HL-60 (cell line): Measurements from ENCODE around the gene MDFIC2.

Source experiments
- DNase-seq, 2 experiments: peaks; one replicate each; pipeline ENCODE4 v3.0.0-alpha.2; 2010 to 2020; ENCODE audit warnings: low read depth in 1 of 2, low spot score in 1 of 2
- H3K27ac ChIP-seq: fragments of 250-450 bp; sonication (Bioruptor Pico); replicated peaks from 2 replicates; pipeline ENCODE4 v1.5.1; 2020; ENCODE audit warnings: mild to moderate bottlenecking, moderate library complexity
- H3K27me3 ChIP-seq: fragments of 250-450 bp; sonication (Bioruptor Pico); 2 replicates; pipeline ENCODE4 v1.5.1; 2021; ENCODE audit warnings: mild to moderate bottlenecking, moderate library complexity; ENCODE audit not compliant: insufficient read depth, poor library complexity, severe bottlenecking
- H3K4me3 ChIP-seq: replicated peaks from 2 replicates; pipeline ENCODE4 v1.5.1; 2011; ENCODE audit warnings: mild to moderate bottlenecking, control low read depth, low read length; ENCODE audit not compliant: insufficient read depth
- GABPA ChIP-seq: IDR thresholded peaks from 2 replicates; pipeline ENCODE4 v1.6.1; 2012; ENCODE audit warnings: low read depth
- POLR2AphosphoS5 ChIP-seq: IDR thresholded peaks from 2 replicates; pipeline ENCODE4 v1.6.1; 2012; ENCODE audit warnings: low read depth
- SPI1 ChIP-seq: IDR thresholded peaks from 2 replicates; pipeline ENCODE4 v1.6.1; 2012; ENCODE audit warnings: low read depth, mild to moderate bottlenecking, borderline replicate concordance
- TF ChIP-seq, protein P1 (sequence below): IDR thresholded peaks from one replicate; pipeline ENCODE4 v1.5.1; 2011; ENCODE audit warnings: low read length, control low read depth, inconsistent platforms; ENCODE audit not compliant: insufficient read depth
- TF ChIP-seq, protein P2 (sequence below): IDR thresholded peaks from 2 replicates; pipeline ENCODE4 v1.6.1; 2012; ENCODE audit warnings: low read depth; ENCODE audit not compliant: insufficient replicate concordance

Gene MDFIC2

DNA sequence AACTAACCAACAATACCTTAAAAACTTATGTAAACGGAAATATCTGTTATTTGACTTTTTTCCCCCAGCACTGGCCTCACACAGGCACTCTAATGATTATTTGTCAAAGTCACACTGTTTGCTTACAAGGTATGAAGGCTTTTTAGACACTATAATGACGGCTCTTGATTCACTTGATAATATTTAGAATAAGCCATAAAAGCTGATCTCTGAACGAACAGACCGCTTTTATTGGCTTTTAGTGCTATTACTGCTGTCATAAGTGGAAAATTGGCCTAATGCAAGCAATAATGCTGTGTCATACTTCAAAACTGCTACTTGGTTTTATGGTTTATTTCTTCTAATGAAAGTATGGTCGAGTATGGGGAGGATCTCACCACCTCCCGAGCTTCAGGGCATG is 35.1 kb downstream of the MDFIC2 start:
- TF ChIP-seq, protein P1, sequence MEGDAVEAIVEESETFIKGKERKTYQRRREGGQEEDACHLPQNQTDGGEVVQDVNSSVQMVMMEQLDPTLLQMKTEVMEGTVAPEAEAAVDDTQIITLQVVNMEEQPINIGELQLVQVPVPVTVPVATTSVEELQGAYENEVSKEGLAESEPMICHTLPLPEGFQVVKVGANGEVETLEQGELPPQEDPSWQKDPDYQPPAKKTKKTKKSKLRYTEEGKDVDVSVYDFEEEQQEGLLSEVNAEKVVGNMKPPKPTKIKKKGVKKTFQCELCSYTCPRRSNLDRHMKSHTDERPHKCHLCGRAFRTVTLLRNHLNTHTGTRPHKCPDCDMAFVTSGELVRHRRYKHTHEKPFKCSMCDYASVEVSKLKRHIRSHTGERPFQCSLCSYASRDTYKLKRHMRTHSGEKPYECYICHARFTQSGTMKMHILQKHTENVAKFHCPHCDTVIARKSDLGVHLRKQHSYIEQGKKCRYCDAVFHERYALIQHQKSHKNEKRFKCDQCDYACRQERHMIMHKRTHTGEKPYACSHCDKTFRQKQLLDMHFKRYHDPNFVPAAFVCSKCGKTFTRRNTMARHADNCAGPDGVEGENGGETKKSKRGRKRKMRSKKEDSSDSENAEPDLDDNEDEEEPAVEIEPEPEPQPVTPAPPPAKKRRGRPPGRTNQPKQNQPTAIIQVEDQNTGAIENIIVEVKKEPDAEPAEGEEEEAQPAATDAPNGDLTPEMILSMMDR: no peak
- TF ChIP-seq GABPA: no peak
- no peak overlapping the region for H3K4me3 ChIP-seq
- no peaks in the 10 kb centered on the region for H3K27me3 ChIP-seq
- DNase-seq: no peak
- no peak overlapping the region for H3K27ac ChIP-seq

DNA sequence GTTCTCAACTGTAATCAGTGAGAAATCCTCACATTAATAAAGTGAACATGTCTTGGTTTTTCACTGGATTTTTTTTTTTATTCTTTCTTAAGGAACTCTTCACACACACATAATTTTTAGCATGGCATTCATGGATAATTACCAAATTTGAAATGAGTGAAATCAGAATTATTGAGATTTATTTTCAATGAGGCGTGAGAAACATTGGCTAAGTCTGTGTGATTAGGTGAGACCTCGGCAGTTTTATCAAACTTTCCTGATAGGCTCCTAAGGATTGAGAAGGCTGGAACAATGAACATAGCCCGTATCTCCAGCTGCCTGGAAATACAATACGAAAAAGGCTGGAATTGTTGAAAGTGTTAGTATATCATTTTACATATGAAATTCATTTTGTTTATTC is 35.5 kb downstream of the MDFIC2 start:
- Histone ChIP-seq H3K4me3 (no peak overlapping the region), H3K27me3 (no peaks in the 10 kb centered on the region), H3K27ac (no peak overlapping the region)
- no peak for DNase-seq
- TF ChIP-seq POLR2AphosphoS5: no peak
- TF ChIP-seq GABPA: no peak
- TF ChIP-seq, protein P2, sequence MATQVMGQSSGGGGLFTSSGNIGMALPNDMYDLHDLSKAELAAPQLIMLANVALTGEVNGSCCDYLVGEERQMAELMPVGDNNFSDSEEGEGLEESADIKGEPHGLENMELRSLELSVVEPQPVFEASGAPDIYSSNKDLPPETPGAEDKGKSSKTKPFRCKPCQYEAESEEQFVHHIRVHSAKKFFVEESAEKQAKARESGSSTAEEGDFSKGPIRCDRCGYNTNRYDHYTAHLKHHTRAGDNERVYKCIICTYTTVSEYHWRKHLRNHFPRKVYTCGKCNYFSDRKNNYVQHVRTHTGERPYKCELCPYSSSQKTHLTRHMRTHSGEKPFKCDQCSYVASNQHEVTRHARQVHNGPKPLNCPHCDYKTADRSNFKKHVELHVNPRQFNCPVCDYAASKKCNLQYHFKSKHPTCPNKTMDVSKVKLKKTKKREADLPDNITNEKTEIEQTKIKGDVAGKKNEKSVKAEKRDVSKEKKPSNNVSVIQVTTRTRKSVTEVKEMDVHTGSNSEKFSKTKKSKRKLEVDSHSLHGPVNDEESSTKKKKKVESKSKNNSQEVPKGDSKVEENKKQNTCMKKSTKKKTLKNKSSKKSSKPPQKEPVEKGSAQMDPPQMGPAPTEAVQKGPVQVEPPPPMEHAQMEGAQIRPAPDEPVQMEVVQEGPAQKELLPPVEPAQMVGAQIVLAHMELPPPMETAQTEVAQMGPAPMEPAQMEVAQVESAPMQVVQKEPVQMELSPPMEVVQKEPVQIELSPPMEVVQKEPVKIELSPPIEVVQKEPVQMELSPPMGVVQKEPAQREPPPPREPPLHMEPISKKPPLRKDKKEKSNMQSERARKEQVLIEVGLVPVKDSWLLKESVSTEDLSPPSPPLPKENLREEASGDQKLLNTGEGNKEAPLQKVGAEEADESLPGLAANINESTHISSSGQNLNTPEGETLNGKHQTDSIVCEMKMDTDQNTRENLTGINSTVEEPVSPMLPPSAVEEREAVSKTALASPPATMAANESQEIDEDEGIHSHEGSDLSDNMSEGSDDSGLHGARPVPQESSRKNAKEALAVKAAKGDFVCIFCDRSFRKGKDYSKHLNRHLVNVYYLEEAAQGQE: no peak
- no peak for TF ChIP-seq SPI1
- TF ChIP-seq, protein P1: no peak

DNA sequence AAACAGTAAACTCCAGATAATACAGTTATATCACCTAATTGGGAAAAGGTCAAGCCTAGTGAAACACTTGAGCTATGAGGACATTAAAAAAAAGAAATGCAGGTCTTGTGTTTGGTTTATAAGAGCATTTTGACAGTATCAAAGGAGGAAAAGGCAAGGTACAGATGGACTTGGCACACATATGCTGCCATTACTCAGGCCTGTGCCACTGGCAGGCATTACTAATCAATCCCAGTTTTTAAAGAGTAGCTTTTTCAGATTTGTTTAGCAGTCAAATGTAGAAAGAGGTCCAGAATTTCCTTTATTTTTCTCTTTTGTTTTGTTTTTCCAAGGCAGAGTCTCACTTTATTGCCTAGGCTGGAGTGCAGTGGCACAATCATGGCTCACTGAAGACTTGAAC is 38.9 kb downstream of the MDFIC2 start:
- Histone ChIP-seq H3K27me3 (no peaks in the 10 kb centered on the region), H3K27ac (no peak overlapping the region), H3K4me3 (no peak overlapping the region)
- DNase-seq: no peak
- TF ChIP-seq, protein P2: no peak
- TF ChIP-seq POLR2AphosphoS5 (no peak), GABPA (no peak), SPI1 (no peak)
- TF ChIP-seq, protein P1: no peak

DNA sequence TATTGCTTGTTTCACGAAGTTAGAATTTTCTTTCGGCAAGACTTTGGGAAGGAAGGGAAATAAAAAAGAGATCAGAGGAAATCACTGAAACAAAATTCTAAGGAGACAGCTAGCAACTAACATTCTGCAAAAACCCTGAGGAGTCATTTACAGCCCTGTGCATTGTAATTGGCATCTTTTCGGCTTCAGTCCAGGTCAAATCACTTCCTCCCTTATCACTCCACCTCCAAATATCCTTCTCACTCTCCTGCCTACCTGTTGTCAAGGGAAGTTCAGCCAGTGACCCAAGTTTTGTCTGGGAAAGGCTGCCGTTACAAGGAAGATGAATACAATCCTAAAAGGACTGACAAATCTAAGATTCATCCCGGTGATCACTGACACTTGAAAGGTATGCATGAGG is 39.6 kb downstream of the MDFIC2 start:
- TF ChIP-seq, protein P2: no peak
- TF ChIP-seq GABPA (no peak), POLR2AphosphoS5 (no peak)
- TF ChIP-seq, protein P1: no peak
- Histone ChIP-seq H3K4me3 (no peak overlapping the region), H3K27ac (no peak overlapping the region), H3K27me3 (no peaks in the 10 kb centered on the region)
- DNase-seq: no peak
